Embryonic facial prominence (tissue), 1 donor: Measurements from ENCODE around the gene SLC9A9.
"Not testable (repeated sequence)": the region's sequence is repeated elsewhere in the genome, so short reads cannot be mapped to it uniquely, and the experiment has no call there.

ENCODE experiments used
- DNase-seq: peaks from one replicate; pipeline ENCODE4 v3.0.0-alpha.2; 2016; ENCODE audit errors: extremely low spot score

SLC9A9 gene

DNA sequence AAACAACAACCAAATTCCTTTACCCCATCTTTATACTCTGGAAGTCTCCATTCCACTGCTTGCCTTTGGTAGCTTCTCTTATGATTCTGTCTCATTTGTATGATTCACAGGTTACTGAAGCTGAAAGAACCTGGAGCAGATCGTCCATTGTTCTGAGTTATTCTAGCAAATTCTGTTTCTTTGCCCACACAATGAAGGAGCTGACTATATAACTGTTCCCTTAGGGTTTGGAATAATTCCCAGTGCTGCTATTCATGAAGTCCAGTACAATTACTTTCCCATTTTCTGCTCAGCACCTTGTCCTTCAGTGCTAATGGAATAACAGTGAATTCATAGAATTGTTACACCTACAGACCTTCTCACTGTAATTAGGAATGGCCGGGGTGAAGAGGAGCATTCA, 560.9 kb downstream of the SLC9A9 start:
- no peak for DNase-seq

DNA sequence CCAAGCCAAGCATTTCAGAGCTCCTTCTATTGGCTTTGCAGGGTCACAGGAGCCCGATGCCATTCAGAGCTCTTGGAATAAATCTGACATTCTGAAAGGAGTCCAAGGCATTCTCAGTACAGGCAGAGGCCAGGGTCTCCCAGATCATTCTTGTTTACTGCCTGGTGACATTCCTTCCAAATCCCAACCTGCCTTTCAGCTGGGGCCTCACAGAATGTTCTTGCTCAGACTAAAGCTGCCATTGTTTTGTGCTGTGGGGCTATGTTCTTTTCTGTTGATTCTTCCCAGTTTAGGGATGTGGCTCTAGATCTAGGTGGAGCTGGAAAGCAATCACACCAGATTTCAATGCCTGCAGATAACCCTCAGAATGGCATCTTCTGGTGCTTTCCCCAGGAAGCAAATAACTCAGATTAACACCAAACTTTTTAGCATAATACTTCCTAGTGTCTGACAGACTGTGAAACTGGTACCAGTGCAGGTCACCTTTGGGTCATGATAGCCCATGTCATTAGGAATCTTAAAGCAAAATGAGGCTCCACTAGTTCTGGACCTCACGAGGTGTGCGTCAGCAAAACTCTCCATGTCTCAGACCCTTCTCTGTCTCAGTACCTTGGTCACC, 561.8 kb downstream of the SLC9A9 start:
- DNase-seq = no peak

GRCh38 chr3:143283432-143284128, 564.7 kb downstream of the SLC9A9 start:
- no peak for DNase-seq

GRCh38 chr3:143280984-143281383, 567.3 kb downstream of the SLC9A9 start:
- DNase-seq = no peak

DNA sequence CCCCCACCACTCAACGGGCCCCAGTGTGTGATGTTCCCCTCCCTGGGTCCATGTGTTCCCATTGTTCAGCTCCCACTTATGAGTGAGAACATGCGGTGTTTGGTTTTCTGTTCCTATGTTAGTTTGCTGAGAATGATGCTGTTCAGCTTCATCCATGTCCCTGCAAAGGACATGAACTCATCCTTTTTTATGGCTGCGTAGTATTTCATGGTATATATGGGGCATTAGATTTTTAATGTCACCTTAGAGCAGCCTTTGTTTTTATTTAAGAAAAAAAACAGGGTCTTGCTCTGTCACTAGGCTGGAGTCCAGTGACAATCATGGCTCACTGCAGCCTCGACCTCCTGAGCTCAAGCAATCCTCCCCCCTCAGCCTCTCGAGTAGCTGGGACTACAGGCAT, 568.7 kb downstream of the SLC9A9 start:
- DNase-seq = not testable (repeated sequence)

GRCh38 chr3:143278721-143279120, 569.5 kb downstream of the SLC9A9 start:
- DNase-seq = no peak

DNA sequence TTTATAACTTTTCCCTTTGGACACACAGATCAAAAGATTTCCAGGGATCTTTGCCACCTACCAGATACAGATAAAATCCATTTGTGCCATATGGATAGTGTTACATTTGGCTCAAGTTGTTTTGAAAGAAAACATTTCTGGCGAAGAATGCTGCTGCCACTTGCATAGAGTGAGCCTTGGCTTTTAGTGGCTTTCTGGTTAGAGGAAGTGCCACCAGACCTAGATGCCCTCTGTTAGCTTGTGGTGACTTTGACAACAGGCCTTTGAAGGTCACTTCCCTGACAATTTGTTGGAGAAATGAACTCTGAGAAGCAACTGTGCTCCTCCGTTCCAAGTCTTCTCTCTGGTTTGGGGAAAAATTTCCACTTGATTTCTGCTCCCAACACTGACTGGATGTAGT, 570.7 kb downstream of the SLC9A9 start:
- no peak for DNase-seq

DNA sequence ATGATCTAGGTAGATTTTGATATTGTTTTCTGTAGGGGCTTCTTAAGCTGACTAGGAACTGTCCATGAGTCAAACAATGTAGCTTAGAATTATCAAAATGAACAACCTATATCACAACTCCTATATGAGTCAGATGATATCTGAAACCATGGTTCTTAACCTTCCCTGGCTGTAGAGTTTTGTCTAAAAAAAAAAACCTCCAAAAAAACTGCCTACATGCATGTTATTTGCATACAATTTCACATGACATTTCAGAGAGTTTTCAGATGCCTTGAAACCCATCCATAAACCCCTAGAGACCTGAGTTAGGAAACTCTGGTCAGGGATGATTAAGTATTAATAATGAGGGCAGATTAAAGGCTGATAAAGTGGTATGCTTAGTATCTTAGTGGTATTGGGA, 571.7 kb downstream of the SLC9A9 start:
- DNase-seq = no peak

GRCh38 chr3:143273975-143274690, 574.1 kb downstream of the SLC9A9 start:
- no peak for DNase-seq

DNA sequence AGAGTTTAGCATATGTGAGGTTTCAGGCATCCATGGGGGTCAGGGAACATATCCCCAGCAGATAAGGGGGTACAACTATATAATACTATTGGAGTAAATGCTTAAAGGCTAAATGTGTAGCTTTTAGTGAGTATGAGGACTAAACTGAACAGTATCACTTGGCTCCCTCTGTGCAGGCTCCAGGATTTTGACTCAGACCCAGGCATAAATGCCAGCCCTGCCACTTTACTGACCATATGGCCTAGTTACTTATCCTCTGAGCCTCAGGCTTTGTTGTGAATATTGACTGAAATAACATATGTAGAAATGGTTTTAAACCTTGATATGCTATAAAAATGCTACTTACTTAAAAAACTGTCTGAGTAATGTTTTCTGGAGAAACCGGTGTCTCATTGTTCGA, 577.1 kb downstream of the SLC9A9 start:
- DNase-seq = no peak

DNA sequence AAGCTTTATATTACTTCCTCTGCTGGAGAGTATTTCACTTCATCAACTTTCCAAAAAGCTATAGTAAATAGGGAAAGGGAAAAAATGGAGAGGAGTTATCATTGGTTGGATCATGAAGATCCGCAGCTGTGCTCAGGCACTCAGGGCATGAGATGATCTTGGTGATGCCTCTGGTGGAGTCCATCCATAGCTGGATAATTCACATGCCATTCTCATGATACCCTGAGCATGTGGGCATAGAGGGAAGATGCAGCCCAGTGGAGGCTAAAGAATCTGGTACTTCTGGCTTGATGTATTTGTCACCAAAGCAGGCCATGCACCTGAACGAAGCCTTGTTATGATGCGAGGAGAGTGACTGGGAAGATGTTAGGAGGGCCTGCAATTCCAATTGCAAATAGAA, 578.5 kb downstream of the SLC9A9 start:
- DNase-seq = no peak

DNA sequence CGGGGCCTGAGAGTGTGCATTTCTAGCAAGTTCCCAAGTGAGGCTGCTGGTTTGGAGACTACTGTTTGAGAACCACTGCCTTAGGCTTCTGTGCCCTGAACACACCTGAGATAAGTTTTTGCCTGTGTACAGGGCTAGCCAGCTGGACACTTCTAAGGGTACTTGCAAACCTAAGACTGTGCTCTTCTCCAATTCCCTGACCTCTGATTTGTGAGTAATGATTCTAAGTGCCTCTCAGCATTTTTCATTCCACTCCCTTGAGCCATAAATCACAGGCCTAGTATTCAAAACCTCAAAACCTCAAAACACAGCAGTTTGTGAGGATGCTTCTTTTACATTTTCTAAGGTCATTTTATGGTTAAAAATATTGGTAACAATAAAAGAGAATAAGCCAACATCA, 580.3 kb downstream of the SLC9A9 start:
- DNase-seq = no peak

- DNase-seq = no peak
Observed at GRCh38 chr3:143266927-143267326, 581.3 kb downstream of the SLC9A9 start.

GRCh38 chr3:143266511-143266910, 581.8 kb downstream of the SLC9A9 start:
- no peak for DNase-seq

- no peak for DNase-seq
Observed at GRCh38 chr3:143265501-143266070, 582.7 kb downstream of the SLC9A9 start.

- DNase-seq = no peak
Observed at GRCh38 chr3:143263852-143264513, 584.3 kb downstream of the SLC9A9 start.

DNA sequence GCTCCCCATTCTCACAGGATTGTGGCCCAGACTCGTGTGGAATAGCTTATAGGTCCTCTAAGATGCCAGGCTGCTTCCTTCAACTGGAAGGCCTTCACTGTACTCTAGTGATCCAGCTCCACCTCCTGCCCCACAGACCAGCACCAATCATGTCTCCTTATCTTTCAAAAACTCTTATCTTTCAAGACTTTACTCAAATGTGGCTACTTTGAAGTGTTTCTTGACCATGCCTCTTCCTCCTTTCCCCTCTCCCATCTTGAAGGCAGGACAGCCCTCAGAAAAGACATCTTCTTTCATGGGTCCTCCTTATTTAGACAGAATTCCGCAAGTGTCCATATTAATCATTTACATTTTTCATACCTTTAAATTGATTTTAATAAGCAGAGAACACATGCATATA, 586.4 kb downstream of the SLC9A9 start:
- no peak for DNase-seq

GRCh38 chr3:143258692-143259091, 589.6 kb downstream of the SLC9A9 start:
- DNase-seq = no peak

DNA sequence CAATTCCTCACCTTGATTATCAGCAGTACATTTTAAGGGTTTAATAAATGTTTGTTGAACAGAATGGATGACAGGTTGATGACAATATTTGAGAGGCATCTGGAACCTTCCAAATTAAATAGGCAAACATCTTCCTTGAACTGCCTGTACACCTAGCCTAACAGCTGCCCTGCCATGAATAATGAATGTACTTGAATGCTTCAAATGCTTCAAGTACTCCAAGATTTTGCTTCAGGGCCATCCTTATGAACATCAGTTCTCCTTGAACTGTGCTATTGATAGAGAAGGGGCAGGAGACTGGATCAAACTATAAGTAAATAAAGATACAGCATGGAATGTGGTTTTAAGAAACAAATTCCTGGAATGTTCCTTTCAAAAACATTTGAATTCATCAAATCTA, 591.9 kb downstream of the SLC9A9 start:
- DNase-seq = no peak

GRCh38 chr3:143255739-143256138, 592.5 kb downstream of the SLC9A9 start:
- DNase-seq = no peak

DNA sequence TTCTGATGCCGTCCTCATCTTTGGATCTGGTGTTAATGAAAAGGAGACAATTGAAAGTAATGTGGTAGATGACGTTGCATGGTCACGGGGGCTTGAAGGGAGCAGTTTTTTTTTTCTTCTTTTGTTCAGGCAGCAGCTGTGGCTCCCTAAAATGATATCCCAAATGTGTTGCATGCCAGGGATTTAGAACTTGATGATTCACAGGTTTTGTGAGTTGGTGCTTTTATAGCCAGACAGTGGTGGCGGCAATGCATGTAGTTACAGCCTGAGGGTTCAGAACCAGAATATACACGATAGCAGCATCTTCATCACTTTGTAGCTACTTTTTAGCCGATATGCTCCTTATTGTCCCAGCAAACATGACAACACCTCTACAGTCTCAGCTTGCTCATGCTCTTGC, 595.3 kb downstream of the SLC9A9 start:
- no peak for DNase-seq

DNA sequence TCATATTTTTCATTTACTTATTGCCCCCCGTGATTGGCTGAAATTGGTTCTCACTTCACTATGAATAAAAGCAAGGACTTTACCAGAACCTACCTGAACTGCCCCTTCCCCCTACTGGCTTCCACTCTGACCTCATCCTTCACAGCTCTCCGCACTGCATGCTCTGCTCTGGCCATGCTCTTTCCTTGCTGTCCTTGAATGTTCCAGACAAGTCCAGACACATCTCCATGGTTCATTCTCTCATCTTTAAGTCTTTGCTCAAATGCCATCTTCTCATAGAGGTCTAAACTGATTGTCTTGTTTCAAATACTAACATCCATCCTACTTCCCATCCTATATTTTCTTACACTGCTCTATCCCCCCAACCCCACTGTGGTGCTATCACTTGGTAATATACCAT, 599.3 kb downstream of the SLC9A9 start:
- no peak for DNase-seq
